Endothelial cell (in vitro differentiated cells): Measurements from ENCODE around the gene RAPGEF4. TPM values are rescaled to one million over a fixed set of nuclear protein-coding genes. Genes with fewer than 3 reads are reported as not detected.

Experiments
- DNase-seq: peaks from one replicate; pipeline ENCODE4 v3.0.0; 2021; ENCODE audit warnings: low spot score
- H3K27ac Mint-ChIP-seq: one replicate; pipeline ENCODE4 v1.8.0; 2021; ENCODE audit warnings: mixed read lengths, inconsistent platforms; ENCODE audit not compliant: unreplicated experiment
- H3K27me3 Mint-ChIP-seq: one replicate; pipeline ENCODE4 v1.8.0; 2021; ENCODE audit warnings: mild to moderate bottlenecking, moderate library complexity, mixed read lengths, inconsistent platforms; ENCODE audit not compliant: unreplicated experiment
- H3K36me3 Mint-ChIP-seq: one replicate; pipeline ENCODE4 v1.8.0; 2021; ENCODE audit warnings: mild to moderate bottlenecking, low read depth, mixed read lengths, inconsistent platforms; ENCODE audit not compliant: unreplicated experiment
- H3K4me1 Mint-ChIP-seq: one replicate; pipeline ENCODE4 v1.8.0; 2021; ENCODE audit warnings: mild to moderate bottlenecking, mixed read lengths, inconsistent platforms; ENCODE audit not compliant: unreplicated experiment
- H3K4me3 Mint-ChIP-seq: one replicate; pipeline ENCODE4 v1.8.0; 2021; ENCODE audit warnings: mild to moderate bottlenecking, mixed read lengths, inconsistent platforms; ENCODE audit not compliant: unreplicated experiment
- H3K9me3 Mint-ChIP-seq: one replicate; pipeline ENCODE4 v1.8.0; 2021; ENCODE audit warnings: mixed read lengths, inconsistent platforms; ENCODE audit not compliant: unreplicated experiment
- CTCF ChIP-seq: fragments of 200-600 bp; sonication (generic); IDR thresholded peaks from one replicate; pipeline ENCODE4 v1.5.0; 2021; ENCODE audit warnings: antibody characterized with exemption; ENCODE audit not compliant: unreplicated experiment
- total RNA-seq: library from RNA; stranded (reverse); fragmentation: NEBNext Ultra II Directional; extraction: Animal tissue kit (Norgen Biotek cat#: 25700); gene quantifications from one replicate; pipeline ENCODE4 v1.2.1, GENCODE V29; 2021; ENCODE audit not compliant: unreplicated experiment

RAPGEF4 gene
- total RNA-seq, 1 donor from 2014 or later = 7.5 TPM

GRCh38 chr2:173030561-173031490 is 295.2 kb downstream of the RAPGEF4 start:
- Mint-ChIP-seq H3K4me3 (no peak overlapping the region), H3K27ac (no peak overlapping the region), H3K36me3 (peaks cover 3% of the 10 kb centered on the region), H3K4me1 (peaks cover 2% of the 10 kb centered on the region), H3K9me3 (no peaks in the 10 kb centered on the region), H3K27me3 (no peaks in the 10 kb centered on the region)
- TF ChIP-seq CTCF = no peak
- DNase-seq = no peak

- H3K4me3 Mint-ChIP-seq = no peak overlapping the region
- peaks cover 3% of the 10 kb centered on the region for H3K36me3 Mint-ChIP-seq
- H3K27ac Mint-ChIP-seq = no peak overlapping the region
- TF ChIP-seq CTCF = no peak
- H3K27me3 Mint-ChIP-seq = no peaks in the 10 kb centered on the region
- peaks cover 2% of the 10 kb centered on the region for H3K4me1 Mint-ChIP-seq
- H3K9me3 Mint-ChIP-seq = no peaks in the 10 kb centered on the region
- DNase-seq = no peak
Observed at GRCh38 chr2:173032032-173032431, 296.4 kb downstream of the RAPGEF4 start.

GRCh38 chr2:173033084-173033483 is 297.4 kb downstream of the RAPGEF4 start:
- Mint-ChIP-seq H3K27ac (no peak overlapping the region), H3K9me3 (no peaks in the 10 kb centered on the region), H3K4me3 (no peak overlapping the region), H3K27me3 (no peaks in the 10 kb centered on the region), H3K36me3 (peaks cover 3% of the 10 kb centered on the region), H3K4me1 (no peaks in the 10 kb centered on the region)
- TF ChIP-seq CTCF = no peak
- DNase-seq = no peak

- no peak overlapping the region for H3K4me3 Mint-ChIP-seq
- no peaks in the 10 kb centered on the region for H3K27me3 Mint-ChIP-seq
- H3K36me3 Mint-ChIP-seq = peaks cover 3% of the 10 kb centered on the region
- H3K9me3 Mint-ChIP-seq = no peaks in the 10 kb centered on the region
- no peak overlapping the region for H3K27ac Mint-ChIP-seq
- no peak for TF ChIP-seq CTCF
- DNase-seq = no peak
- no peaks in the 10 kb centered on the region for H3K4me1 Mint-ChIP-seq
Observed at GRCh38 chr2:173034143-173034542, 298.5 kb downstream of the RAPGEF4 start.
